GM18508 (cell line): ENCODE results near the gene C3orf80.
"Not testable (repeated sequence)": the region's sequence is repeated elsewhere in the genome, so short reads cannot be mapped to it uniquely, and the experiment has no call there.

Source experiments
- ATAC-seq: cut with Tn5 transposase; IDR thresholded peaks from one replicate; pipeline ENCODE4 v1.9.1; 2021; ENCODE audit warnings: moderate number of reproducible peaks; ENCODE audit not compliant: insufficient read depth, unreplicated experiment

Gene C3orf80

GRCh38 chr3:160225176-160226025 lies at the start of gene C3orf80:
C3orf80 (plus strand) TSS chr3:160225422; CDS start chr3:160225636, 214 bp downstream.
- no peak for ATAC-seq

GRCh38 chr3:160176923-160177322 lies 48.3 kb upstream of the C3orf80 start:
- ATAC-seq, result no peak

- ATAC-seq, result not testable (repeated sequence)
Measured at GRCh38 chr3:160178661-160179060, 46.6 kb upstream of the C3orf80 start.

GRCh38 chr3:160179403-160179802 lies 45.8 kb upstream of the C3orf80 start:
- ATAC-seq, result not testable (repeated sequence)

- no peak for ATAC-seq
Measured at GRCh38 chr3:160179906-160180305, 45.3 kb upstream of the C3orf80 start.

- no peak for ATAC-seq
Measured at GRCh38 chr3:160180581-160181216, 44.5 kb upstream of the C3orf80 start.

GRCh38 chr3:160183345-160184076 lies 41.7 kb upstream of the C3orf80 start:
- ATAC-seq, result no peak

- ATAC-seq, result no peak
Measured at GRCh38 chr3:160184655-160185054, 40.6 kb upstream of the C3orf80 start.

GRCh38 chr3:160185751-160186150 lies 39.5 kb upstream of the C3orf80 start:
- no peak for ATAC-seq

- ATAC-seq, result no peak
Measured at GRCh38 chr3:160187288-160187687, 37.9 kb upstream of the C3orf80 start.

GRCh38 chr3:160192310-160193029 lies 32.8 kb upstream of the C3orf80 start:
- no peak for ATAC-seq

- ATAC-seq, result no peak
Measured at GRCh38 chr3:160193644-160194192, 31.5 kb upstream of the C3orf80 start.

GRCh38 chr3:160194438-160194837 lies 30.8 kb upstream of the C3orf80 start:
- ATAC-seq, result no peak

GRCh38 chr3:160195106-160195505 lies 30.1 kb upstream of the C3orf80 start:
- ATAC-seq, result no peak

GRCh38 chr3:160196511-160197104 lies 28.6 kb upstream of the C3orf80 start:
- ATAC-seq, result no peak

- ATAC-seq, result no peak
Measured at GRCh38 chr3:160199108-160199507, 26.1 kb upstream of the C3orf80 start.

GRCh38 chr3:160200353-160200752 lies 24.9 kb upstream of the C3orf80 start:
- ATAC-seq, result peak; percentile 54

GRCh38 chr3:160204396-160205011 lies 20.7 kb upstream of the C3orf80 start:
- not testable (repeated sequence) for ATAC-seq

- no peak for ATAC-seq
Measured at GRCh38 chr3:160205606-160206005, 19.6 kb upstream of the C3orf80 start.
